Neuronal stem cell (in vitro differentiated cells): ENCODE data around the gene ZFHX3.

ENCODE experiments used
- DNase-seq: peaks from one replicate; pipeline ENCODE4 v3.0.0-alpha.2; 2013; ENCODE audit warnings: low spot score
- H2AFZ ChIP-seq: one replicate; pipeline ENCODE4 v1.6.1; 2013; ENCODE audit warnings: mild to moderate bottlenecking, low read length, inconsistent platforms
- H2AK5ac ChIP-seq: 2 replicates; pipeline ENCODE4 v1.6.1; 2013; ENCODE audit warnings: low read depth, mild to moderate bottlenecking, inconsistent platforms, low read length, moderate library complexity, mixed read lengths
- H2BK120ac ChIP-seq: 2 replicates; pipeline ENCODE4 v1.6.1; 2013; ENCODE audit warnings: low read depth, mild to moderate bottlenecking, inconsistent platforms, low read length, moderate library complexity, mixed read lengths
- H2BK12ac ChIP-seq: one replicate; pipeline ENCODE4 v1.6.1; 2013; ENCODE audit warnings: low read length, inconsistent platforms
- H2BK15ac ChIP-seq: 2 replicates; pipeline ENCODE4 v1.6.1; 2013; ENCODE audit warnings: mild to moderate bottlenecking, low read length, inconsistent platforms, mixed read lengths
- H2BK5ac ChIP-seq: one replicate; pipeline ENCODE4 v1.6.1; 2013; ENCODE audit warnings: inconsistent platforms, mild to moderate bottlenecking, low read length, moderate library complexity
- H3K14ac ChIP-seq: one replicate; pipeline ENCODE4 v1.6.1; 2013; ENCODE audit warnings: low read length, inconsistent platforms
- H3K18ac ChIP-seq: 2 replicates; pipeline ENCODE4 v1.6.1; 2013; ENCODE audit warnings: low read length, inconsistent platforms
- H3K23ac ChIP-seq: 2 replicates; pipeline ENCODE4 v1.6.1; 2013; ENCODE audit warnings: low read depth, mild to moderate bottlenecking, mixed read lengths, low read length, inconsistent platforms; ENCODE audit not compliant: poor library complexity
- H3K27ac ChIP-seq: replicated peaks from 3 replicates; pipeline ENCODE4 v1.5.1; 2013; ENCODE audit warnings: low read length, inconsistent platforms
- H3K27me3 ChIP-seq, 3 experiments: 2 replicates each; pipeline ENCODE4 v1.6.1; 2013; ENCODE audit warnings: low read length in 3 of 3, mild to moderate bottlenecking in 2 of 3, inconsistent platforms in 1 of 3, low read depth in 1 of 3, mixed read lengths in 1 of 3, moderate library complexity in 1 of 3; ENCODE audit not compliant: control insufficient read depth in 3 of 3, insufficient read depth in 3 of 3
- H3K36me3 ChIP-seq, 2 donors: replicated peaks in 1 of 2; 2 replicates each; pipeline ENCODE4 v1.6.1; 2013; ENCODE audit warnings: low read length in 2 of 2; ENCODE audit not compliant: control insufficient read depth in 2 of 2, insufficient read depth in 2 of 2
- H3K4ac ChIP-seq: 2 replicates; pipeline ENCODE4 v1.6.1; 2013; ENCODE audit warnings: inconsistent platforms, mild to moderate bottlenecking, low read length, moderate library complexity
- H3K4me1 ChIP-seq, 2 donors: 1 replicate in 1 of 2; 2 replicates in 1 of 2; pipeline ENCODE4 v1.6.1; 2013; ENCODE audit warnings: low read length in 2 of 2, low read depth in 1 of 2; ENCODE audit not compliant: control insufficient read depth in 2 of 2, insufficient read depth in 1 of 2
- H3K4me2 ChIP-seq: one replicate; pipeline ENCODE4 v1.6.1; 2013; ENCODE audit warnings: mild to moderate bottlenecking, low read length, inconsistent platforms; ENCODE audit not compliant: insufficient read depth, poor library complexity, severe bottlenecking
- H3K4me3 ChIP-seq, 2 donors: 2 replicates each; pipeline ENCODE4 v1.5.1; 2013; ENCODE audit warnings: low read length in 2 of 2, mild to moderate bottlenecking in 2 of 2, inconsistent platforms in 1 of 2, moderate library complexity in 1 of 2
- H3K79me1 ChIP-seq: one replicate; pipeline ENCODE4 v1.6.1; 2013; ENCODE audit warnings: low read depth, mild to moderate bottlenecking, inconsistent platforms, low read length, moderate library complexity
- H3K9ac ChIP-seq: one replicate; pipeline ENCODE4 v1.6.1; 2013; ENCODE audit warnings: mild to moderate bottlenecking, low read depth, low read length, inconsistent platforms; ENCODE audit not compliant: poor library complexity
- H3K9me3 ChIP-seq, 2 donors: replicated peaks in 1 of 2; 2 replicates each; pipeline versions ENCODE3 to v1.6.1; 2013; ENCODE audit warnings: low read length in 2 of 2, mild to moderate bottlenecking in 2 of 2, inconsistent platforms in 1 of 2, low read depth in 1 of 2, mixed read lengths in 1 of 2, moderate library complexity in 1 of 2; ENCODE audit not compliant: control insufficient read depth in 2 of 2, insufficient read depth in 1 of 2
- H4K8ac ChIP-seq: one replicate; pipeline ENCODE4 v1.6.1; 2013; ENCODE audit warnings: low read depth, mild to moderate bottlenecking, inconsistent platforms, low read length, moderate library complexity
- H4K91ac ChIP-seq: one replicate; pipeline ENCODE4 v1.6.1; 2013; ENCODE audit warnings: low read length, low read depth, mild to moderate bottlenecking, inconsistent platforms; ENCODE audit not compliant: poor library complexity
- WGBS, 2 donors: extraction: QIAGEN DNeasy Blood & Tissue Kit; methylation state at CpG; one replicate each; pipeline ENCODE4 v1.1.7; 2013; ENCODE audit warnings: missing lambda C conversion rate in 2 of 2, mixed read lengths in 1 of 2; ENCODE audit not compliant: insufficient read length in 2 of 2, insufficient replicate concordance in 1 of 2; ENCODE audit errors: extremely low coverage in 2 of 2; 5-methylcytosine and 5-hydroxymethylcytosine counted together

Gene ZFHX3

DNA sequence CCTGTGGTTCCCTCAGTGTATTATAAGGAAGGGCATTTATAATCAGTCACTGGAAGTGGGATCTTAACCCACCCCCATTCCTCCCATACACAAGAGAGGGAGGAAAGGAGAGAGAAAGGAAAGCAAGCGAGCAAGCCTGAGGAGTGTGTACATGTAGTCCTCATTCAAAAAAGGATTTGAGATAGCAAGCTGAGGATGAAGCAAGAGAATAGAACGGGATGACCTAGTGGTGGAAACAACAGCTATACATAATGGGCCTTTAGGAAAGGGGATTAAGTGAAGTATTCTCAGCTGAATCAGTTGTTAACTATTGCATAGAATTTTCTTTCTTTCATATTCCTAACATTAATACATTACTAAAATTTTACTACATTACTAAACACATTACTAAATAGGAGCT lies 281.4 kb downstream of the ZFHX3 start:
- no CpG with 5 or more reads among the region's 2 CpGs for WGBS, 2 donors
- Histone ChIP-seq H3K27me3 (no peaks in the 10 kb centered on the region), H4K8ac (no peak overlapping the region), H3K4me3 (no peak overlapping the region), H2BK5ac (no peak overlapping the region), H2AK5ac (no peak overlapping the region), H3K4me1 (peaks cover 6 to 14% of the 10 kb centered on the region in 2 donors), H3K23ac (no peak overlapping the region), H3K36me3 (no peaks in the 10 kb centered on the region), H2BK120ac (no peak overlapping the region), H4K91ac (no peak overlapping the region), H3K27ac (no peak overlapping the region), H3K9ac (no peak overlapping the region), H3K18ac (no peak overlapping the region), H2BK12ac (no peak overlapping the region), H3K4ac (no peak overlapping the region), H3K9me3 (peaks cover 0 to 3% of the 10 kb centered on the region in 2 donors), H2BK15ac (no peak overlapping the region), H3K79me1 (no peaks in the 10 kb centered on the region), H2AFZ (peak overlapping the region; percentile 4), H3K4me2 (no peak overlapping the region), H3K14ac (no peak overlapping the region)
- no peak for DNase-seq

GRCh38 chr16:72764015-72764654 lies 283.8 kb downstream of the ZFHX3 start:
- Histone ChIP-seq H3K27ac (peak overlapping the region; percentile 52), H3K14ac (no peak overlapping the region), H4K91ac (no peak overlapping the region), H3K9me3 (no peaks in the 10 kb centered on the region), H3K4ac (no peak overlapping the region), H3K79me1 (no peaks in the 10 kb centered on the region), H2BK12ac (no peak overlapping the region), H3K9ac (no peak overlapping the region), H3K36me3 (no peaks in the 10 kb centered on the region), H2BK15ac (no peak overlapping the region), H2AK5ac (no peak overlapping the region), H3K4me2 (no peak overlapping the region), H2BK120ac (no peak overlapping the region), H3K27me3 (no peaks in the 10 kb centered on the region), H3K18ac (no peak overlapping the region), H3K4me3 (no peak overlapping the region), H3K23ac (no peak overlapping the region), H2BK5ac (no peak overlapping the region), H4K8ac (no peak overlapping the region), H3K4me1 (peaks cover 10 to 14% of the 10 kb centered on the region in 2 donors), H2AFZ (no peak overlapping the region)
- WGBS, 2 donors: no CpG with 5 or more reads among the region's 8 CpGs
- DNase-seq: no peak

DNA sequence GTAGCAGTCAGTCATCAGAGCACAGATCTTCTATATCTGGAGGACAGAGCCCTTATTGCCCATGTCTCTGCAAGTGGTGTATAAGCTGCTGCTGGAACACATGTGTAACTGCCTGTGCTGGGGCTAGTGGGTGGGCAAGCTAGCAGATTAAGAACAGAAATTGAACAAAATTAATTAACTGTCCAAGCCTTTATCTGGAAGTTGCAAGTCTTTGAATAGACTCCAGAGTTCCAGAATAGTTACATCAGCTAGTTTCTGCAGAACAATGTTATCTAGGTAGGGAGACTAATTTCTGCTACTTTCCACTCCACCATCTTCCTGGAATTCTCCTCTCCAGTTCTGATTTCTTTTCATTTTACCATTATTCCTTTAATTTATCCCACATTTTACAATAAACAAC lies 287.3 kb downstream of the ZFHX3 start:
- peaks cover 0 to 22% of the 10 kb centered on the region in 2 donors for H3K9me3 ChIP-seq
- H3K23ac ChIP-seq: no peak overlapping the region
- H3K4me3 ChIP-seq: no peak overlapping the region
- H3K4me1 ChIP-seq: peaks cover 10% of the 10 kb centered on the region in 2 donors
- H3K4me2 ChIP-seq: no peak overlapping the region
- H3K27ac ChIP-seq: no peak overlapping the region
- DNase-seq: no peak
- no peak overlapping the region for H2AK5ac ChIP-seq
- H3K9ac ChIP-seq: no peak overlapping the region
- no peaks in the 10 kb centered on the region for H3K27me3 ChIP-seq
- H3K36me3 ChIP-seq: no peaks in the 10 kb centered on the region
- H2AFZ ChIP-seq: no peak overlapping the region
- no peak overlapping the region for H4K8ac ChIP-seq
- no peak overlapping the region for H3K14ac ChIP-seq
- no peak overlapping the region for H4K91ac ChIP-seq
- no peak overlapping the region for H2BK120ac ChIP-seq
- H3K79me1 ChIP-seq: no peaks in the 10 kb centered on the region
- H3K18ac ChIP-seq: peak overlapping the region; percentile 84
- H2BK12ac ChIP-seq: no peak overlapping the region
- no peak overlapping the region for H2BK5ac ChIP-seq
- H3K4ac ChIP-seq: no peak overlapping the region
- no peak overlapping the region for H2BK15ac ChIP-seq

GRCh38 chr16:72753881-72754280 lies 294.0 kb downstream of the ZFHX3 start:
- H3K9ac ChIP-seq: no peak overlapping the region
- no peak overlapping the region for H2BK15ac ChIP-seq
- no peak overlapping the region for H2AK5ac ChIP-seq
- no peak overlapping the region for H3K18ac ChIP-seq
- H3K4me2 ChIP-seq: no peak overlapping the region
- no peak overlapping the region for H2AFZ ChIP-seq
- no peak for DNase-seq
- no peaks in the 10 kb centered on the region for H3K79me1 ChIP-seq
- H3K36me3 ChIP-seq: peaks cover 2 to 6% of the 10 kb centered on the region in 2 donors
- no peak overlapping the region for H2BK5ac ChIP-seq
- H3K4me3 ChIP-seq: no peak overlapping the region
- WGBS, 2 donors: no CpG with 5 or more reads among the region's 2 CpGs
- no peaks in the 10 kb centered on the region for H3K27me3 ChIP-seq
- no peak overlapping the region for H4K8ac ChIP-seq
- no peak overlapping the region for H2BK12ac ChIP-seq
- no peak overlapping the region for H3K23ac ChIP-seq
- H3K27ac ChIP-seq: no peak overlapping the region
- no peak overlapping the region for H3K14ac ChIP-seq
- no peak overlapping the region for H3K4ac ChIP-seq
- H3K4me1 ChIP-seq: peaks cover 0 to 1% of the 10 kb centered on the region in 2 donors
- peaks cover 2 to 20% of the 10 kb centered on the region in 2 donors for H3K9me3 ChIP-seq
- no peak overlapping the region for H4K91ac ChIP-seq
- H2BK120ac ChIP-seq: no peak overlapping the region
